OCI-LY1 (cell line): ENCODE results near the gene RFC2.

Experiments
- H2AFZ ChIP-seq: fragments of 200-600 bp; sonication (generic), shearing (Covaris generic); 2 replicates; pipeline ENCODE4 v1.6.0; 2014; ENCODE audit warnings: antibody characterized with exemption, mild to moderate bottlenecking, low read length
- H3F3A ChIP-seq: fragments of 200-600 bp; sonication (generic), shearing (Covaris generic); 2 replicates; pipeline ENCODE4 v1.6.0; 2014; ENCODE audit warnings: mild to moderate bottlenecking, antibody characterized with exemption, low read length, moderate library complexity; ENCODE audit not compliant: insufficient read depth
- H3K27ac ChIP-seq: fragments of 200-600 bp; sonication (generic); 2 replicates; pipeline ENCODE4 v1.5.1; 2014; ENCODE audit warnings: low read length, mixed run types, mild to moderate bottlenecking, low read depth; ENCODE audit not compliant: poor library complexity, severe bottlenecking
- H3K27me3 ChIP-seq: fragments of 200-600 bp; sonication (generic); 2 replicates; pipeline ENCODE4 v1.6.0; 2014; ENCODE audit warnings: antibody characterized with exemption, mild to moderate bottlenecking, low read length, moderate library complexity; ENCODE audit not compliant: insufficient read depth
- H3K36me3 ChIP-seq: fragments of 200-600 bp; sonication (generic); 2 replicates; pipeline ENCODE4 v1.6.1; 2014; ENCODE audit warnings: mild to moderate bottlenecking, antibody characterized with exemption, low read length, moderate library complexity, mixed read lengths; ENCODE audit not compliant: insufficient read depth
- H3K4me1 ChIP-seq: fragments of 200-600 bp; sonication (generic); 2 replicates; pipeline ENCODE4 v1.5.1; 2014; ENCODE audit warnings: mild to moderate bottlenecking, low read length, moderate library complexity; ENCODE audit not compliant: insufficient read depth, severe bottlenecking
- H3K4me2 ChIP-seq: fragments of 200-600 bp; sonication (generic), shearing (Covaris generic); 2 replicates; pipeline ENCODE4 v1.6.1; 2014; ENCODE audit warnings: low read length
- H3K4me3 ChIP-seq: fragments of 200-600 bp; sonication (generic); 2 replicates; pipeline ENCODE4 v1.5.1; 2014; ENCODE audit warnings: low read length, low read depth, mild to moderate bottlenecking, mixed read lengths; ENCODE audit not compliant: poor library complexity, severe bottlenecking
- H3K79me2 ChIP-seq: fragments of 200-600 bp; shearing (Covaris generic); 2 replicates; pipeline ENCODE4 v1.6.1; 2016; ENCODE audit warnings: mixed run types, low read length, mixed read lengths; ENCODE audit not compliant: insufficient read depth
- H3K9ac ChIP-seq: fragments of 200-600 bp; sonication (generic), shearing (Covaris generic); 2 replicates; pipeline ENCODE4 v1.6.1; 2014; ENCODE audit warnings: mild to moderate bottlenecking, low read length, mixed read lengths
- H3K9me2 ChIP-seq: fragments of 200-600 bp; sonication (generic), shearing (Covaris generic); 2 replicates; pipeline ENCODE4 v1.6.1; 2014; ENCODE audit warnings: low read depth, mild to moderate bottlenecking, low read length, mixed read lengths
- H3K9me3 ChIP-seq: fragments of 200-600 bp; shearing (Covaris generic); 2 replicates; pipeline ENCODE4 v1.6.1; 2014; ENCODE audit warnings: low read length, mixed read lengths
- H4K20me1 ChIP-seq: fragments of 200-600 bp; sonication (generic), shearing (Covaris generic); 2 replicates; pipeline ENCODE4 v1.6.0; 2016; ENCODE audit warnings: mild to moderate bottlenecking, low read length; ENCODE audit not compliant: insufficient read depth
- CTCF ChIP-seq: fragments of 200-600 bp; sonication (generic), shearing (Covaris generic); IDR thresholded peaks from 2 replicates; pipeline ENCODE4 v1.5.1; 2017; ENCODE audit warnings: mild to moderate bottlenecking, antibody characterized with exemption, low read length, moderate library complexity, mixed read lengths
- EZH2 ChIP-seq: fragments of 200-600 bp; sonication (generic), shearing (Covaris generic); IDR thresholded peaks from 2 replicates; pipeline ENCODE4 v1.8.0; 2017; ENCODE audit warnings: borderline replicate concordance, mixed run types, mild to moderate bottlenecking, antibody characterized with exemption, low read length, moderate library complexity, mixed read lengths

RFC2 gene

GRCh38 chr7:74286131-74286530, 31.9 kb upstream of the RFC2 start:
- no peaks in the 10 kb centered on the region for H3F3A ChIP-seq
- TF ChIP-seq CTCF (no peak), EZH2 (no peak)

GRCh38 chr7:74284781-74285259, 30.6 kb upstream of the RFC2 start:
- no peak overlapping the region for H3K27ac ChIP-seq
- no peaks in the 10 kb centered on the region for H3K9me2 ChIP-seq
- H3K4me1 ChIP-seq, result peaks cover 10% of the 10 kb centered on the region
- peaks cover 15% of the 10 kb centered on the region for H3K27me3 ChIP-seq
- no peaks in the 10 kb centered on the region for H3K36me3 ChIP-seq
- H3K79me2 ChIP-seq, result no peaks in the 10 kb centered on the region
- no peak overlapping the region for H2AFZ ChIP-seq
- no peaks in the 10 kb centered on the region for H3F3A ChIP-seq
- H4K20me1 ChIP-seq, result no peaks in the 10 kb centered on the region
- H3K9me3 ChIP-seq, result no peaks in the 10 kb centered on the region
- TF ChIP-seq CTCF, result no peak
- no peak for TF ChIP-seq EZH2
- no peak overlapping the region for H3K4me2 ChIP-seq
- H3K4me3 ChIP-seq, result no peak overlapping the region
- H3K9ac ChIP-seq, result no peak overlapping the region

More at GRCh38 chr7:74286131-74286530, 31.9 kb upstream of the RFC2 start:
- Histone ChIP-seq H3K36me3 (no peaks in the 10 kb centered on the region), H3K9me2 (no peaks in the 10 kb centered on the region), H3K27me3 (peaks cover 28% of the 10 kb centered on the region), H3K4me2 (no peak overlapping the region), H4K20me1 (no peaks in the 10 kb centered on the region), H3K4me1 (peaks cover 12% of the 10 kb centered on the region), H3K9ac (no peak overlapping the region), H3K4me3 (no peak overlapping the region), H2AFZ (no peak overlapping the region), H3K27ac (no peak overlapping the region), H3K79me2 (no peaks in the 10 kb centered on the region), H3K9me3 (no peaks in the 10 kb centered on the region)

- Histone ChIP-seq H3K4me3 (no peak overlapping the region), H3K27me3 (peaks cover 14% of the 10 kb centered on the region; the same call in 1 of the 2 replicates), H2AFZ (no peak overlapping the region), H3K27ac (no peak overlapping the region), H3K4me2 (no peak overlapping the region), H3K9me2 (no peaks in the 10 kb centered on the region), H3F3A (no peaks in the 10 kb centered on the region), H3K4me1 (peaks cover 8% of the 10 kb centered on the region), H3K9ac (no peak overlapping the region), H3K79me2 (no peaks in the 10 kb centered on the region), H3K36me3 (no peaks in the 10 kb centered on the region), H3K9me3 (no peaks in the 10 kb centered on the region), H4K20me1 (no peaks in the 10 kb centered on the region)
- no peak for TF ChIP-seq CTCF
- TF ChIP-seq EZH2, result no peak
Measured at GRCh38 chr7:74283858-74284447, 29.8 kb upstream of the RFC2 start.
